ENCODE results near the gene RSPH6A. TPM values are rescaled to one million over a fixed set of nuclear protein-coding genes. Genes with fewer than 3 reads are reported as not detected.

RSPH6A gene
- total and polyA plus RNA-seq, 3 donors from 2014 or later: 17.0 to 88.3 (median 20.9) TPM

GRCh38 chr19:45826934-45827333, 11.8 kb upstream of the RSPH6A start:
- Histone ChIP-seq H3K4me1 (no peaks in the 10 kb centered on the region), H3K9me3 (no peaks in the 10 kb centered on the region), H3K36me3 (ENCODE audit: low read depth, missing control alignments) (no peaks in the 10 kb centered on the region), H3K27ac (no peak overlapping the region), H3K27me3 (no peaks in the 10 kb centered on the region), H3K4me3 (no peak overlapping the region)
- intact Hi-C loops (cut with DNase I; ENCODE audit: low total_unique reads): no loop called here
- no peak for TF ChIP-seq POLR2A (IDR thresholded peaks at IDR 0.05)
- TF ChIP-seq CTCF (IDR thresholded peaks at IDR 0.05): no peak
- WGBS, 2 donors: 69 to 81% methylated on average over 10 to 11 of the region's 11 CpGs
- DNase-seq: no peak

GRCh38 chr19:45825917-45826893, 11.1 kb upstream of the RSPH6A start:
- 76 to 78% methylated on average over 21 to 22 of the region's 22 CpGs for WGBS, 2 donors
- no peak overlapping the region for H3K4me3 ChIP-seq
- no peaks in the 10 kb centered on the region for H3K27me3 ChIP-seq
- intact Hi-C loops (cut with DNase I; ENCODE audit: low total_unique reads): no loop called here
- TF ChIP-seq POLR2A (IDR thresholded peaks at IDR 0.05) (no peak), CTCF (IDR thresholded peaks at IDR 0.05) (no peak)
- H3K36me3 ChIP-seq (ENCODE audit: low read depth, missing control alignments): no peaks in the 10 kb centered on the region
- no peaks in the 10 kb centered on the region for H3K9me3 ChIP-seq
- H3K4me1 ChIP-seq: no peaks in the 10 kb centered on the region
- DNase-seq: no peak
- no peak overlapping the region for H3K27ac ChIP-seq

GRCh38 chr19:45825263-45825605, 10.1 kb upstream of the RSPH6A start:
- H3K36me3 ChIP-seq (ENCODE audit: low read depth, missing control alignments): no peaks in the 10 kb centered on the region
- no peaks in the 10 kb centered on the region for H3K9me3 ChIP-seq
- no peak overlapping the region for H3K27ac ChIP-seq
- no peaks in the 10 kb centered on the region for H3K27me3 ChIP-seq
- TF ChIP-seq POLR2A (IDR thresholded peaks at IDR 0.05): no peak
- no peak for TF ChIP-seq CTCF (IDR thresholded peaks at IDR 0.05)
- DNase-seq: no peak
- WGBS, 2 donors: 96 to 97% methylated on average over 5 to 8 of the region's 8 CpGs
- intact Hi-C loops (cut with DNase I; ENCODE audit: low total_unique reads): no loop called here
- no peaks in the 10 kb centered on the region for H3K4me1 ChIP-seq
- no peak overlapping the region for H3K4me3 ChIP-seq

GRCh38 chr19:45824531-45825262, 9.6 kb upstream of the RSPH6A start:
- no peaks in the 10 kb centered on the region for H3K36me3 ChIP-seq (ENCODE audit: low read depth, missing control alignments)

More at GRCh38 chr19:45824531-45825262, 9.6 kb upstream of the RSPH6A start:
- WGBS, 2 donors: 87 to 88% methylated on average over 19 to 26 of the region's 26 CpGs
- no peaks in the 10 kb centered on the region for H3K9me3 ChIP-seq
- no peak overlapping the region for H3K27ac ChIP-seq
- H3K4me1 ChIP-seq: no peaks in the 10 kb centered on the region
- no peaks in the 10 kb centered on the region for H3K27me3 ChIP-seq
- intact Hi-C loops (cut with DNase I; ENCODE audit: low total_unique reads): no loop called here
- DNase-seq: no peak
- no peak for TF ChIP-seq POLR2A (IDR thresholded peaks at IDR 0.05)
- no peak for TF ChIP-seq CTCF (IDR thresholded peaks at IDR 0.05)
- no peak overlapping the region for H3K4me3 ChIP-seq
